ENCODE results near the gene KLRF2. TPM values are rescaled to one million over a fixed set of nuclear protein-coding genes. Genes with fewer than 3 reads are reported as not detected.

Gene KLRF2
- total RNA-seq: not detected

- TF ChIP-seq POLR2A (IDR thresholded peaks at IDR 0.05) (no peak), CTCF (IDR thresholded peaks at IDR 0.05) (no peak)
- WGBS, 2 donors: 96% methylated on average over 3 of the region's 3 CpGs
- intact Hi-C loops (cut with DNase I; ENCODE audit: low total_unique reads): no loop called here
These were observed at the start of gene KLRF2 for GRCh38 chr12:9881246-9881645. KLRF2 (plus strand) TSS chr12:9881489; CDS start chr12:9881596, 107 bp downstream.

GRCh38 chr12:9831720-9832119 lies 49.6 kb upstream of the KLRF2 start:
- no peak overlapping the region for H3K4me3 ChIP-seq (ENCODE audit: low read depth, poor library complexity, severe bottlenecking)
- DNase-seq (ENCODE audit: low spot score in 2 of 2): no peak
- WGBS, 2 donors: 65% methylated on average over 3 of the region's 3 CpGs
- TF ChIP-seq CTCF (IDR thresholded peaks at IDR 0.05) (no peak), POLR2A (IDR thresholded peaks at IDR 0.05) (no peak)
- intact Hi-C loops (cut with DNase I; ENCODE audit: low total_unique reads): no loop called here

More at GRCh38 chr12:9881246-9881645, at the start of gene KLRF2:
- H3K4me3 ChIP-seq (ENCODE audit: low read depth, poor library complexity, severe bottlenecking): no peak within 1 kb of the TSS
- DNase-seq (ENCODE audit: low spot score in 2 of 2): no peak

- intact Hi-C loops (cut with DNase I; ENCODE audit: low total_unique reads): no loop called here
- 55 to 65% methylated on average over 3 of the region's 3 CpGs for WGBS, 2 donors
- DNase-seq (ENCODE audit: low spot score in 2 of 2): no peak
- TF ChIP-seq CTCF (IDR thresholded peaks at IDR 0.05): no peak
- no peak for TF ChIP-seq POLR2A (IDR thresholded peaks at IDR 0.05)
- no peak overlapping the region for H3K4me3 ChIP-seq (ENCODE audit: low read depth, poor library complexity, severe bottlenecking)
These were observed 37.9 kb upstream of the KLRF2 start for GRCh38 chr12:9843407-9843806.

GRCh38 chr12:9848899-9849298 lies 32.4 kb upstream of the KLRF2 start:
- DNase-seq (ENCODE audit: low spot score in 2 of 2): no peak
- TF ChIP-seq POLR2A (IDR thresholded peaks at IDR 0.05) (no peak), CTCF (IDR thresholded peaks at IDR 0.05) (no peak)
- intact Hi-C loops (cut with DNase I; ENCODE audit: low total_unique reads): no loop called here
- WGBS, 2 donors: 79 to 94% methylated on average over 5 of the region's 5 CpGs
- no peak overlapping the region for H3K4me3 ChIP-seq (ENCODE audit: low read depth, poor library complexity, severe bottlenecking)

GRCh38 chr12:9851050-9851449 lies 30.2 kb upstream of the KLRF2 start:
- no peak for TF ChIP-seq POLR2A (IDR thresholded peaks at IDR 0.05)
- no peak for TF ChIP-seq CTCF (IDR thresholded peaks at IDR 0.05)
- no peak overlapping the region for H3K4me3 ChIP-seq (ENCODE audit: low read depth, poor library complexity, severe bottlenecking)
- no peak for DNase-seq (ENCODE audit: low spot score in 2 of 2)
- intact Hi-C loops (cut with DNase I; ENCODE audit: low total_unique reads): no loop called here
- WGBS, 2 donors: 87 to 96% methylated on average over 5 of the region's 5 CpGs

GRCh38 chr12:9851927-9852326 lies 29.4 kb upstream of the KLRF2 start:
- intact Hi-C loops (cut with DNase I; ENCODE audit: low total_unique reads): no loop called here
- TF ChIP-seq POLR2A (IDR thresholded peaks at IDR 0.05) (no peak), CTCF (IDR thresholded peaks at IDR 0.05) (no peak)
- no peak overlapping the region for H3K4me3 ChIP-seq (ENCODE audit: low read depth, poor library complexity, severe bottlenecking)
- 90 to 96% methylated on average over 2 of the region's 2 CpGs for WGBS, 2 donors
- DNase-seq (ENCODE audit: low spot score in 2 of 2): no peak

All from lower leg skin (tissue), 4 donors.